ENCODE data around the gene TOGARAM2.

TOGARAM2 gene

GRCh38 chr2:29053223-29053622 lies 72.1 kb downstream of the TOGARAM2 start:
- ChIA-PET POLR2A (no interaction called here), CTCF (interaction anchor here (1.5 to 2.1 kb wide), 2 partner anchors 9 to 12 kb away, joined by 4 to 5 read pairs; no protein-coding TSS in a partner anchor)
- no peak for TF ChIP-seq CTCF (IDR thresholded peaks at IDR 0.05; ENCODE audit: control extremely low read depth, extremely low read depth, low read depth, missing control alignments)
- DNase-seq (ENCODE audit: extremely low spot score) = no peak

- ChIA-PET CTCF (interaction anchor here (0.8 to 2.1 kb wide), 3 partner anchors 9 to 15 kb away, joined by 3 to 5 read pairs (median 4); no protein-coding TSS in a partner anchor), POLR2A (no interaction called here)
- peak; percentile 40 for TF ChIP-seq CTCF (IDR thresholded peaks at IDR 0.05; ENCODE audit: control extremely low read depth, extremely low read depth, low read depth, missing control alignments)
- DNase-seq (ENCODE audit: extremely low spot score) = no peak
Observed at GRCh38 chr2:29053670-29054400, 72.7 kb downstream of the TOGARAM2 start.

GRCh38 chr2:29054430-29054829 lies 73.3 kb downstream of the TOGARAM2 start:
- no peak for TF ChIP-seq CTCF (IDR thresholded peaks at IDR 0.05; ENCODE audit: control extremely low read depth, extremely low read depth, low read depth, missing control alignments)
- ChIA-PET CTCF (interaction anchor here (0.8 to 2.1 kb wide), 3 partner anchors 8 to 14 kb away, joined by 3 to 5 read pairs (median 4); no protein-coding TSS in a partner anchor), POLR2A (no interaction called here)
- DNase-seq (ENCODE audit: extremely low spot score) = no peak

GRCh38 chr2:29055601-29056000 lies 74.5 kb downstream of the TOGARAM2 start:
- ChIA-PET CTCF (interaction anchor here (0.8 kb wide), 1 partner anchor 10 kb away, joined by 4 read pairs; no protein-coding TSS in a partner anchor), POLR2A (no interaction called here)
- no peak for TF ChIP-seq CTCF (IDR thresholded peaks at IDR 0.05; ENCODE audit: control extremely low read depth, extremely low read depth, low read depth, missing control alignments)
- DNase-seq (ENCODE audit: extremely low spot score) = no peak

GRCh38 chr2:29056452-29056851 lies 75.4 kb downstream of the TOGARAM2 start:
- ChIA-PET POLR2A (no interaction called here), CTCF (interaction anchor here (0.8 kb wide), 1 partner anchor 9 kb away, joined by 4 read pairs; no protein-coding TSS in a partner anchor)
- no peak for DNase-seq (ENCODE audit: extremely low spot score)
- TF ChIP-seq CTCF (IDR thresholded peaks at IDR 0.05; ENCODE audit: control extremely low read depth, extremely low read depth, low read depth, missing control alignments) = no peak

GRCh38 chr2:29057006-29057405 lies 75.9 kb downstream of the TOGARAM2 start:
- TF ChIP-seq CTCF (IDR thresholded peaks at IDR 0.05; ENCODE audit: control extremely low read depth, extremely low read depth, low read depth, missing control alignments) = no peak
- ChIA-PET POLR2A (no interaction called here), CTCF (no interaction called here)
- DNase-seq (ENCODE audit: extremely low spot score) = no peak
